Measurements from ENCODE around the gene KLHL3. TPM values are rescaled to one million over a fixed set of nuclear protein-coding genes. Genes with fewer than 3 reads are reported as not detected.

The KLHL3 gene
- total RNA-seq, 1 experiment from 2014 or later, result 0.58 TPM

GRCh38 chr5:137651022-137651421 is 84.9 kb downstream of the KLHL3 start:
- BruUV-seq (replicated peaks), result no TSS peak
- Histone ChIP-seq H3K27me3 (replicated peaks; ENCODE audit: insufficient read depth, low read depth, low read length, poor library complexity) (no peaks in the 10 kb centered on the region), H3K27ac (ENCODE audit: low read depth, low read length, poor library complexity, severe bottlenecking) (no peak overlapping the region), H3K9me3 (ENCODE audit: low read depth, low read length, poor library complexity, severe bottlenecking) (no peaks in the 10 kb centered on the region), H3K36me3 (ENCODE audit: insufficient read depth, low read length, poor library complexity, severe bottlenecking) (no peaks in the 10 kb centered on the region), H3K4me3 (ENCODE audit: low read depth, low read length, poor library complexity, severe bottlenecking) (no peak overlapping the region), H3K4me1 (ENCODE audit: insufficient read depth, low read length, poor library complexity, severe bottlenecking) (no peaks in the 10 kb centered on the region)
- DNase-seq (ENCODE audit: low spot score), result no peak
- CTCF ChIA-PET, result no interaction called here
- intact Hi-C loops (cut with micrococcal nuclease; ENCODE audit: unreplicated experiment), result no loop called here
- POLR2A ChIA-PET (ENCODE audit: low non-redundant PET), result no interaction called here
- TF ChIP-seq CTCF (conservative IDR thresholded peaks at IDR 0.05; ENCODE audit: low read depth, low read length) (no peak), EZH2 (IDR thresholded peaks at IDR 0.05; ENCODE audit: borderline replicate concordance, low read depth, low read length, poor library complexity, severe bottlenecking) (no peak)

GRCh38 chr5:137649228-137649935 is 86.5 kb downstream of the KLHL3 start:
- Histone ChIP-seq H3K27me3 (replicated peaks; ENCODE audit: insufficient read depth, low read depth, low read length, poor library complexity) (no peaks in the 10 kb centered on the region), H3K4me3 (ENCODE audit: low read depth, low read length, poor library complexity, severe bottlenecking) (no peak overlapping the region), H3K9me3 (ENCODE audit: low read depth, low read length, poor library complexity, severe bottlenecking) (peaks cover 4% of the 10 kb centered on the region), H3K4me1 (ENCODE audit: insufficient read depth, low read length, poor library complexity, severe bottlenecking) (no peaks in the 10 kb centered on the region), H3K27ac (ENCODE audit: low read depth, low read length, poor library complexity, severe bottlenecking) (no peak overlapping the region), H3K36me3 (ENCODE audit: insufficient read depth, low read length, poor library complexity, severe bottlenecking) (no peaks in the 10 kb centered on the region)
- DNase-seq (ENCODE audit: low spot score), result peak; percentile 12
- intact Hi-C loops (cut with micrococcal nuclease; ENCODE audit: unreplicated experiment), result no loop called here
- BruUV-seq (replicated peaks), result no TSS peak
- ChIA-PET CTCF (no interaction called here), POLR2A (ENCODE audit: low non-redundant PET) (no interaction called here)
- no peak for TF ChIP-seq EZH2 (IDR thresholded peaks at IDR 0.05; ENCODE audit: borderline replicate concordance, low read depth, low read length, poor library complexity, severe bottlenecking)
- no peak for TF ChIP-seq CTCF (conservative IDR thresholded peaks at IDR 0.05; ENCODE audit: low read depth, low read length)

DNA sequence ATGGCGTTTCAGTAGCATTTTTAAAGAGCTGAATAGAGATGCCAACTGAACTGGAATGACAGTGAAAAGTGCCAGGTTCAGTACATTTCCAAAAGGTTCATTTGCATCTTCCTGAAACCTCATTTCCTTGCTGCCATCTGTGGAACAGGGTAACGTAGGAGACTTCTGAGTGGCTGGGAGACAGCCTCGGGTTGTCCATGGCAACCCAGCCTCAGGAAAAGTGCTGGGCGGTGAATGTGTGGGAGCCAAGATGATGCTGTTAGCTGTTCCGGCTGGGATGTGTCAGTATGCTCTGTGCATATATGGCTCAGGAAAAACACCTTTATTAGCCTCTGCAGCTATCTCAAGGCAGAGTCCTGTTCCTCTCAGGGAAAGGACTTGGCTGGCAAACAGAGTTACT is 87.5 kb downstream of the KLHL3 start:
- DNase-seq (ENCODE audit: low spot score), result no peak
- H3K4me3 ChIP-seq (ENCODE audit: low read depth, low read length, poor library complexity, severe bottlenecking), result no peak overlapping the region
- no peaks in the 10 kb centered on the region for H3K4me1 ChIP-seq (ENCODE audit: insufficient read depth, low read length, poor library complexity, severe bottlenecking)
- intact Hi-C loops (cut with micrococcal nuclease; ENCODE audit: unreplicated experiment), result no loop called here
- ChIA-PET POLR2A (ENCODE audit: low non-redundant PET) (no interaction called here), CTCF (no interaction called here)
- peaks cover 4% of the 10 kb centered on the region for H3K9me3 ChIP-seq (ENCODE audit: low read depth, low read length, poor library complexity, severe bottlenecking)
- BruUV-seq (replicated peaks), result no TSS peak
- TF ChIP-seq CTCF (conservative IDR thresholded peaks at IDR 0.05; ENCODE audit: low read depth, low read length) (no peak), EZH2 (IDR thresholded peaks at IDR 0.05; ENCODE audit: borderline replicate concordance, low read depth, low read length, poor library complexity, severe bottlenecking) (no peak)
- no peaks in the 10 kb centered on the region for H3K27me3 ChIP-seq (replicated peaks; ENCODE audit: insufficient read depth, low read depth, low read length, poor library complexity)
- H3K27ac ChIP-seq (ENCODE audit: low read depth, low read length, poor library complexity, severe bottlenecking), result no peak overlapping the region
- H3K36me3 ChIP-seq (ENCODE audit: insufficient read depth, low read length, poor library complexity, severe bottlenecking), result no peaks in the 10 kb centered on the region

All from A673 (cell line).